ES-I3 (cell line): ENCODE measurements around the gene CUL4A.

Source experiments
- H3K36me3 ChIP-seq: 2 replicates; pipeline ENCODE4 v1.6.1; 2013; ENCODE audit warnings: mild to moderate bottlenecking, low read length, control low read depth, moderate library complexity; ENCODE audit not compliant: insufficient read depth
- H3K4me1 ChIP-seq: 2 replicates; pipeline ENCODE4 v1.6.1; 2013; ENCODE audit warnings: mild to moderate bottlenecking, control low read depth, low read length; ENCODE audit not compliant: insufficient read depth
- H3K9ac ChIP-seq: 2 replicates; pipeline ENCODE4 v1.6.1; 2013; ENCODE audit warnings: low read depth, mild to moderate bottlenecking, low read length, moderate library complexity
- H3K9me3 ChIP-seq: 2 replicates; pipeline ENCODE4 v1.6.1; 2013; ENCODE audit warnings: mild to moderate bottlenecking, low read length, moderate library complexity; ENCODE audit not compliant: control insufficient read depth, insufficient read depth

Gene CUL4A

DNA sequence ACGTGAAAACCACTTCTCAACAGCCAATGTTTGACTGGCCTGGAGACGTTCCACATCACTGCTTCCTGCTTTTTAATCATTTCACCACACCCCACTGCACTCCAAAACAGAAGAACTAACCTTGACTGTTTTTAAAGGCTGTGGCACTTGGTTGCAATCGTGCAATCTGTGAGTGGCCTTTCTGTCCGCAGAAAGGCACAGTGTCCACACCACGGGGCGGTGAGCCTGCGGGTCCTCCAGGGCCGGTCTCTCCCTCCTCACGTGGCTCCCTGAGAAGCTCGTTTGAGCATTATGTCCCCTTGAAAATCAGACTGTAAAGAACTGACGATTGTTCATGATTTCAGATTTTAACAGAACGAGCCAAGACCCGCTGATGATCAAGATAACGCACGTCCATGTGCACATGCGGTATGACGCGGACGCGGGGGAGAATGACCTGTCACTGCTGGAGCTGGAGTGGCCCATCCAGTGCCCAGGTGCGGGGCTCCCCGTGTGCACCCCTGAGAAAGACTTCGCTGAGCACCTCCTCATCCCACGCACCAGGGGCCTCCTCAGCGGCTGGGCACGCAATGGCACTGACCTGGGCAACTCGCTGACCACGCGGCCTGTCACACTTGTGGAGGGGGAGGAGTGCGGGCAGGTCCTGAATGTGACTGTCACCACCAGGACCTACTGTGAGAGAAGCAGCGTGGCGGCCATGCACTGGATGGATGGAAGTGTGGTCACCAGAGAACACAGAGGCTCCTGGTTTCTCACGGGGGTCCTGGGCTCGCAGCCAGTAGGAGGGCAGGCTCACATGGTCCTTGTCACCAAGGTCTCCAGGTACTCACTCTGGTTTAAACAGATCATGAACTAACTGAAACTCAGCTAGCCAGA, 37.9 kb upstream of the CUL4A start:
- no peaks in the 10 kb centered on the region for H3K4me1 ChIP-seq
- no peaks in the 10 kb centered on the region for H3K9me3 ChIP-seq
- no peak overlapping the region for H3K9ac ChIP-seq
- H3K36me3 ChIP-seq, result peaks cover 12% of the 10 kb centered on the region

DNA sequence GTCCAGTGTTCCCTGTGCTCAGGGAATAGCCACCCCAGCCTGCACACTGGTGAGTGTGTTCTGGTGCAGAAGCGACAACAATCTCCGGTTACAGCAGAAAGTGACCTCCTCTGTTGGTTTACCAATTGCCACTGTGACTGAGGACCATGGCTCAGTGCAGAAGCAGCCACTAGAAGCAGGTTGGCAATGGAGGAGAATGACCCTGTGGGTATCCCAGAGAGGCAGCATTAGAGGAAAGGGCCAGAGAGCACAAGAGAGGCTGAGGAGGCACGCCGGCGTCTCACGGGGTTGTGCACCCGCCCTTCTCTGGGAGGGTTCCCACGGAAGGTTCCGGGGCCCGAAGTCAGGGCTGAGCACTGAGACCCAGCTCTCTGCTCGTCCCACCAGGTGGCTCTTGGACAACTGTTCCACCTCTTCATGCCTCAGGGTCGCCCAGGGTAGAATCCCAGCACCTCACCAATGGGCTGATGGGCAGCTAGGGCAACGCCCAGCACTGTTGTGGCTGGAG, 36.9 kb upstream of the CUL4A start:
- Histone ChIP-seq H3K36me3 (peaks cover 12% of the 10 kb centered on the region), H3K4me1 (no peaks in the 10 kb centered on the region)

DNA sequence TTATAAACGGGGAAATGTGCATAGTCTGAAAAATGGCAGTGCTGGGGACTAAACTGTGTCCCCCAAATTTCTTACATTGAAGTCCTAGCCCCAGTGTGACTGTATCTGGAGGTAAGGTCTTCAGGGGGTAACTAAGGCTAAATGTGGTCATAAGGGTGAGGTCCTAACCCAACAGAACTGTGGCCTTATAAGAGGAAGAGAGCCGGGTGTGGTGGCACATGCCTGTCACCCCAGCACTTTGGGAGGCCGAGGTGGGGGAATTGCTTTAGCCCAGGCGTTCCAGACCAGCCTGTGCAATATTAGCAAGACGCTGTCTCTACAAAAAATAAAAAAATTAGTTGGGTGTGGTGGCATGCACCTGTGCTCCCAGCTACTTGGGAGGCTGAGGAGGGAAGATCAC, 33.1 kb upstream of the CUL4A start:
- H3K9ac ChIP-seq, result no peak overlapping the region
- H3K36me3 ChIP-seq, result peaks cover 18% of the 10 kb centered on the region
- peaks cover 14% of the 10 kb centered on the region for H3K4me1 ChIP-seq
- no peaks in the 10 kb centered on the region for H3K9me3 ChIP-seq

More for the DNA sequence above, 36.9 kb upstream of the CUL4A start:
- H3K9ac ChIP-seq, result no peak overlapping the region
- no peaks in the 10 kb centered on the region for H3K9me3 ChIP-seq

DNA sequence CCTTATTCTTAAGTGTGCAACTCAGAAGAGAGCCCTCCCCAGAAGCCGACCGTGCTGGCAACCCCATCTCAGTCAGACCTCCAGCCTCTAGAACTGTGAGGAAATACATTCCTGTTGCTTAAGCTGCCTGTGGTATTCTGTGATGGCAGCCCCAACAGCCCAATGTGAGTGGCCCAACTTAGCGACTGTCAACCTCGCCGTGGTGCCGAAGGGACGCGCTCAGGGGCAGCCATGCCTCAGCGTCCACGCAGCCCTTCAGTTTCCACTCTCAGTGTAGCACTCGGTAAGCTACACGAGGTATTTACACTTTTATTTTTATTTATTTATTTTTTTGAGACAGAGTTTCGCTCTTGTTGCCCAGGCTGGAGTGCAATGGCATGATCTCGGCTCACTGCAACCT, 32.6 kb upstream of the CUL4A start:
- Histone ChIP-seq H3K9ac (no peak overlapping the region), H3K4me1 (peaks cover 14% of the 10 kb centered on the region), H3K9me3 (no peaks in the 10 kb centered on the region), H3K36me3 (peaks cover 16% of the 10 kb centered on the region)

DNA sequence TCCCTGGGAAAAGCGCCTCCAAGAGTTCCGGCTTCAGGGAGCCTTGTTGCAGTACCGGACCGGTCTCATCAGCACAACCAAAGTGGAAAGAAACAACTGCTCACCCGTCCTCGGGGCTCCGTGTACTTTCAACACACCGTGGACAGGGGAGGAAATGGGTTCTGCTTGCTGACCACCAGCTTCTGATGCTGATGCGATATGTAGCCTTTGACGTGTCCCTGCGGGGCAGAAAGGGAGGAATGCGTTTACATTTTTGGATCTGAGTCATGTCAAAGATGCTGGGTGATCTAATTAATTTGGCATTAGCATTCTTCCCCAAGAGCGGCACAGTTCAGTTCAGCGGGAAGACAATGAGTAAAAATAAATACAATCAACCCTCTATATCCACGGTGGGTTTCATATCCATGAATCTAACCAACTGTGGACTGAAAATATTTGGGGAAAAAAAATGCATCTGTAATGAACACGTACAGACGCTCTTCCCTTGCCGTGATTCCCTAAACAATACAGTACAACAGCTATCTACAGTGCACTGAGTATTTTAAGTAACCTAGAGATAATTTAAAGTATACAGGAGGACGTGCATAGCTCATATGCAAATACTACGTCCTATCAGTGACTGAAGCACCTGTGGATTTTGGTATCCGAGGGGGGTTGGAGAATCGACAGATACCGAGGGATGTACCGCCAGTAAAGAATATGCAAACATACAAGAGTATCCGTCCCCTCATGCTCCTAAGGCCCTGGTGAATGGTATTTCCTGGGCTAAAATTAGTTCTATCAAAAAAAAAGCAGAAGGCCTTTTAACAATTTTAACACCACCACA, 31.1 kb upstream of the CUL4A start:
- H3K36me3 ChIP-seq, result peaks cover 18% of the 10 kb centered on the region
- peaks cover 14% of the 10 kb centered on the region for H3K4me1 ChIP-seq
- no peak overlapping the region for H3K9ac ChIP-seq
- H3K9me3 ChIP-seq, result no peaks in the 10 kb centered on the region

DNA sequence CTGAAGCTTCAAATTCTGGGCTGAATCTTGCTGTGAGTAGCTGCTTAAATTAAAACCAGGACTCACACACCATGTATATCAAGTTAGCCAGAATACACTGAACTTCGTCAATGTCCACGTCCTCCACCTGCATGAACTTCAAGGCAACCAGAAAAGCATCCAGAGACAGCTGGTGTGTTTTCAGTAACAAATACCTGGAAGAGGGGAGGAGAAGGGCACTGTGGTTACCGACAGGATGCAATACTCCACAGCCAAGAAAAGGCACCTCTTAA, 30.6 kb upstream of the CUL4A start:
- Histone ChIP-seq H3K36me3 (peaks cover 20% of the 10 kb centered on the region), H3K4me1 (peaks cover 14% of the 10 kb centered on the region), H3K9me3 (no peaks in the 10 kb centered on the region), H3K9ac (no peak overlapping the region)

DNA sequence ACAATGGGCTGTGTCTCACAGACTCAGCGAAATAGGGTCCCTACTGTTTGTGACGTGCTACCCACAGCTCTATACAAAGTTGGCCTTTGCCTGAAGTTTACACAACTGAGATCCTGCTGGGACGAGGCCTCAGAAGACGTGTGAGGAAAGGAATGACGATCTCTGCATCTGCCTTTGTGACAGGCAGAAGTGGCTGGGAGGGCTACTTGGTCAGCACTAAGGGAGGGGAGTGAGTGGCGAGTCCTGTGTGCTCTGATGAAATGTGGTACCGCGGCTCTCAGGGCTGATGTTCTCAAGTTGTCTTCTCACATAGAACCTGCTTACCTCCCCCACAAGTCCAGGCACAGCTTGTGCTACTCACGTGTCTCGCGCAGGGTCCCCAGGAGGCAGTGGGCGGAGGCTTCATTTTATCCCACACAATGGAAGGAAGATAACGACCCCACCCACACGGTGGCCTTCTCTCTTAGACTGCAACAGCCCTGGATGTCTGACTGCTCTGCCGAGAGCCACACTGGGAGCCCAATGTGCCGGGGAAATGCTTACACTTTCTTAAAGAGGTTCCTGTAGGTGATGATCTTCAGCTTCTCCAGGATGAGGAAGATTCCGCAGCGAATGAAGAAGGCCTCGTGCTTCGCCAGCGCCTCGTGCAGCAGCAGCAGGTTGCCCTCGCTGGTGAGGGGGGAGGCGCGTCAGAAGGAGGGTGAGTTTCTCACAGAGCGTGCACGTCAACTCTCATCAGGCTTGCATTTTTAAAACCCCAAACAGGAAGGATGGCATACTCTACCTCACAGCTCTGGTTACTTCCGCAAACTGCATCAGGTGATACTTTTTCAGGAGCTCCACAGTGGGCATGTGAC, 29.8 kb upstream of the CUL4A start:
- Histone ChIP-seq H3K4me1 (peaks cover 14% of the 10 kb centered on the region), H3K36me3 (peaks cover 24% of the 10 kb centered on the region), H3K9me3 (no peaks in the 10 kb centered on the region), H3K9ac (no peak overlapping the region)

DNA sequence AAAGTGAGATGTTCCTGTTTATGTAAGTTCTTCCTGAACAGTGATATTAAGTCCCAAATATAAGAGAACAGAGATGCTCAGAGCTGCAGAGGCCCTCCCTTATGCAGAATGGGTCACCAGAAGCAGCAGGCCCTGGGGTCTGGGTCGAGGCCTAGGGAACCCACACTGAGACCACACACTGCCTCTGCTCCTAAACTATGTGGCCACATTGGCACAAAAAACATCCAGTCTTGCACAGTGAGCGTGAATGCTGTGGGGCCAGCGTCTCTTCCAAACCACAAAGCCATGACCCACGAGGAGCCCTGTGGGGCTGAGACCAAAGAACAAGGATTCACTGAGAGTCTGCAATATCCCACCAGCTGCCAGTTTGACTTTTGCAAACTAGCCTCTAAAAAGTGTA, 27.4 kb upstream of the CUL4A start:
- Histone ChIP-seq H3K36me3 (peaks cover 31% of the 10 kb centered on the region), H3K9ac (no peak overlapping the region), H3K9me3 (no peaks in the 10 kb centered on the region), H3K4me1 (peaks cover 14% of the 10 kb centered on the region)

DNA sequence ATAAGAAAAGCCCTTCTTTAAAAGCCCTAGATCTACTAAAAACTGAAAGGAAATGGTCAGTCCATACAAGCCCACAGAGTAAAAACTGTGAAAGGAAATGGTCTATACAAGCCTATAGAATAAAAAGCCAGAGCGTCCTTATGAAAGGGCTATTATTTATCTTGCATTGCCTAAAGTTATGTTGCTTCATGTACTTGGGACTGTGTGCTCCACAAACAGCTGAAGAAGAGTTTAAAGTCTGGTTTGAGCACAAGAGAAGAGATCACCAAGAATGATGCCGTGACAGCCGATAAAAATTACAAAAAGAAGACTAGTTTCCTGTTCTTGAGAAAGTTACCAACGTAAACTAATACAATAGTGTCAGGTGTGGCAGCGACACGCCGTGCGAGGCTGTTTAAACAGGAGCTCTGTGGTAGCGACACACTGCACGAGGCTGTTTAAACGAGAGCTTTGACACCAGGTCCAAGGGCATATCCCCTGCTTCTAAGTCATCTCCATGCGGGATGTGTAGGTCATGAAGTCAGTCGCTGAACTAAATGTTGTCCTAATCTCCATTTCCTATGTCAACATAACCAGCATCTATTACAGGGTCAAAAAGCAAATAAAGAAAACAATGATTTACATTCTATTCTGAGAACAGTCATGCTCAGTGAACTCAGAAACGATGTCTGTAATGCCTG, 25.8 kb upstream of the CUL4A start:
- no peak overlapping the region for H3K9ac ChIP-seq
- H3K9me3 ChIP-seq, result no peaks in the 10 kb centered on the region
- peaks cover 11% of the 10 kb centered on the region; the same call in 1 of the 2 replicates for H3K4me1 ChIP-seq
- peaks cover 29% of the 10 kb centered on the region for H3K36me3 ChIP-seq

DNA sequence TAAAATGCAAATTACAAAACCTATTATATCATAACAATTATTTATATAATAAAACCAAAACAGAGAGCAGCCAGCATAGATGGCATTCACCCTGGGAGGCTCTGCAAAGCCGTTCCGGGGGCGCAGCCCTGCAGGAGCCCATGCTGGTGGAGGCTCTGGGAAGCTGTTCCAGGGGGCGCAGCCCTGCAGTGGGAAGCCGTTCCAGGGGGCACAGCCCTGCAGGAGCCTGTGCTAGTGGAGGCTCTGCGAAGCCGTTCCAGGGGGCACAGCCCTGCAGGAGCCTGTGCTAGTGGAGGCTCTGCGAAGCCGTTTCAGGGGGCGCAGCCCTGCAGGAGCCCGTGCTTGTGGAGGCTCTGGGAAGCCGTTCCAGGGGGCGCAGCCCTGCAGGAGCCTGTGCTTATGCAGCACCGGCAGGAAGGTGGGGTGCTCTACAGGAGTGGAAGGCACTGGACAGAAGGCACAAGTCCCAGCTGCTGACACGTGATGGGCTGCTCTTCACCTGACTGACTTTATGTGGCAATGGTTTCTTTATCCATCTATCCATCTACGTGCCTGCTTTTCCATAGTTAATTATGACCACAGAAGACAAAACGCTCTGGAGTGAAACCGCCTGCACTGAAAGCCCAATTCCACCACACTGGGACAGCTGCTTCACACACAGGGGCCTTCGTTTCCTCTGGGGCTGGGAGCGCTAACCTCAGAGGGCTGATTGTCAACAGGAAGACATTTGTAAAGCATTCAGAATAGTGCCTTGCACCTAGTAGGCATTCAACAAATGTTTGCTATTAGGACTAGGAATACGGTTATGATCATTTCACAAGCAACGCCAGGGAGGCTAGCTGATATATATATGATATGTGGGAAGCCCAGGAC, 24.6 kb upstream of the CUL4A start:
- Histone ChIP-seq H3K4me1 (peaks cover 3% of the 10 kb centered on the region; the same call in 1 of the 2 replicates), H3K36me3 (peaks cover 29% of the 10 kb centered on the region), H3K9ac (no peak overlapping the region), H3K9me3 (no peaks in the 10 kb centered on the region)

DNA sequence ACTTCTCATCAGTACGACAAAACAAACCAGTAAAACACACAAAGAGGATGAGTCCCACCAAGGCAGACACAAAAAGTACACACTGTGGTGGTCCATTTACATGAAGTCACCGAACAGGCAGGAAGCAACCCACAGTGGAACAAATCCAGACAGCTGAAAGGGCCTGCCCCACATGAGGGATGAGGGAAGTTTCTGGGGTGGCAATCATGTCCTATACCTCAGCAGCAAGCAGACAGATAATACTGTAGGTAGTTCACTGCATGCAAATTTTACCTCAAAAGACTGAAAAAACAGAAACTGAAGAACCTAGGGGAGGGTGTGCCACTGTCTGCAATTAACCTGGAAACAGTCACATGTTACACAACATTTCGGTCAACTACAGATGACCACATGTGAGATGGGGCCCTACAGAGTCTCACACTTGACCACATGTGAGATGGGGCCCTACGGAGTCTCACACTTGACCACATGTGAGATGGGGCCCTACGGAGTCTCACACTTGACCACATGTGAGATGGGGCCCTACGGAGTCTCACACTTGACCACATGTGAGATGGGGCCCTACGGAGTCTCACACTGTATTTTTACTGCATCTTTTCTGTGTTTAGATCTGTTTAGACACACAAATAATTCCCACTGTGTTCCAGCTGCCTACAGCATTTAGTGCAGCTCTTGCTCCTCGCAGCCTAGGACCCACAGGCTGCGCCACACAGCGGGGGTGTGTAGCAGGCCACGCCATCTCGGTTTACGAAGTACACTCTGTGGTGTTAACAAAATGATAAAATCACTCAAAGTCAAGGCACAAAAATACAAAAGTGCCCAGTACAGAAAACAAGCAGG, 23.1 kb upstream of the CUL4A start:
- Histone ChIP-seq H3K9ac (no peak overlapping the region), H3K9me3 (no peaks in the 10 kb centered on the region), H3K36me3 (peaks cover 22% of the 10 kb centered on the region; the same call in 1 of the 2 replicates), H3K4me1 (no peaks in the 10 kb centered on the region)

DNA sequence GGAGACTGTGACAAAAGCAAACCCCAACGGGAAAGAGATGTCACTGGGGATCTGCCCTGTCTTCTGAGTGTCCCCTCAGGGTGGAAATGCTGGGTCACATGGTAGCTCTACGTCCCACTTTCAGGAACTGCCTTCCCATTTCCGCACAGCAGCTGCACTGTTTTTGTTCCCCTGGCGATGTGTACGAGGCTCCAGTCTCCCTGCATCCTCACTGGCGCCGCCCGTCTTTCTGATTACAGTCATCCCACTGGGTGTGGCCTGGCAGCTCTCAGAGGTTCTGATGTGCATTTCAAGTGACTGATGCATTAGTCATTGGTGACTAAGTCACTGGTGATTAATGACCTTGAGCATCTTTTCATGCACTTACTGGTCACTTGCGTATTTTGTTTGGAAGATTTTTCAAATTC, 22.1 kb upstream of the CUL4A start:
- H3K9ac ChIP-seq, result no peak overlapping the region
- H3K4me1 ChIP-seq, result no peaks in the 10 kb centered on the region
- peaks cover 22% of the 10 kb centered on the region; the same call in 1 of the 2 replicates for H3K36me3 ChIP-seq
- no peaks in the 10 kb centered on the region for H3K9me3 ChIP-seq
